A549 (cell line): ENCODE data around the gene PHB1. TPM values are rescaled to one million over a fixed set of nuclear protein-coding genes. Genes with fewer than 3 reads are reported as not detected.
A peak's percentile ranks its signal among the peaks of the same experiment; 100 is the strongest.

Experiments
- ATAC-seq, 2 experiments: fragments of 200-7000 bp in 1 of 2; fragments of >200 bp in 1 of 2; cut with Nextera tagmentation in 1 of 2; cut with Tn5 transposase in 1 of 2; 3 replicates each; pipeline versions ENCODE4 v1.8.0 to v1.9.1; 2018 to 2020; ENCODE audit warnings: mild to moderate bottlenecking in 1 of 2, moderate library complexity in 1 of 2
- CTCF ChIA-PET: fragments of 300-600 bp; sonication (Branson Sonifier 250); formaldehyde crosslinking; extraction: SDS; loops from one replicate; lab custom pipeline; 2021; ENCODE audit warnings: antibody characterized with exemption, inconsistent platforms; lab: Yijun Ruan, JAX
- POLR2A ChIA-PET: fragments of 350-600 bp; formaldehyde crosslinking; extraction: SDS; loops from one replicate; lab custom pipeline; 2021; ENCODE audit warnings: antibody characterized with exemption, inconsistent platforms; lab: Yijun Ruan, JAX
- DNase-seq, 2 experiments: peaks; one replicate each; pipeline versions ENCODE4 v3.0.0 to v3.0.0-alpha.2; 2011 to 2016; ENCODE audit warnings: low read depth in 1 of 2, low spot score in 1 of 2
- FAIRE-seq: peaks from 2 replicates; lab custom pipeline; 2011; peaks lifted over from hg19 to GRCh38; lab: Jason Lieb, UNC
- H3K27ac ChIP-seq, 2 experiments: fragments of >200 bp; sonication (Bioruptor Twin); formaldehyde crosslinking; 3 replicates each; pipeline ENCODE4 v1.5.1; 2016 to 2017
- H3K4me1 ChIP-seq: fragments of >200 bp; sonication (Bioruptor Twin); formaldehyde crosslinking; 3 replicates; pipeline ENCODE4 v1.6.1; 2016
- H3K4me2 ChIP-seq: fragments of >200 bp; sonication (Bioruptor Twin); formaldehyde crosslinking; 3 replicates; pipeline ENCODE4 v1.6.1; 2016
- H3K4me3 ChIP-seq: fragments of >200 bp; sonication (Bioruptor Twin); formaldehyde crosslinking; 3 replicates; pipeline ENCODE4 v1.5.1; 2016
- H3K9me3 ChIP-seq: fragments of >200 bp; sonication (Bioruptor Twin); formaldehyde crosslinking; 3 replicates; pipeline ENCODE4 v1.6.1; 2016
- BHLHE40 ChIP-seq: IDR thresholded peaks from 2 replicates; pipeline ENCODE4 v1.6.1; 2012; ENCODE audit warnings: low read depth, low read length, inconsistent platforms
- CEBPB ChIP-seq, 2 experiments: fragments of >200 bp in 1 of 2; sonication (Bioruptor Twin) in 1 of 2; formaldehyde crosslinking in 1 of 2; IDR thresholded peaks; 2 replicates each; pipeline ENCODE4 v1.6.1; 2012 to 2016
- CHD4 ChIP-seq: fragments of 200-600 bp; sonication (generic); IDR thresholded peaks from 2 replicates; pipeline ENCODE4 v1.6.1; 2016; ENCODE audit warnings: antibody characterized with exemption, mild to moderate bottlenecking, borderline replicate concordance
- EHF ChIP-seq: fragments of 250-450 bp; sonication (Bioruptor Pico); IDR thresholded peaks from 2 replicates; pipeline ENCODE4 v1.5.0; 2020; ENCODE audit warnings: mild to moderate bottlenecking
- EHMT2 ChIP-seq: fragments of 200-600 bp; sonication (generic); IDR thresholded peaks from 2 replicates; pipeline ENCODE4 v1.6.1; 2016; ENCODE audit warnings: antibody characterized with exemption, low read depth, mild to moderate bottlenecking, moderate library complexity
- EP300 ChIP-seq, 2 experiments: fragments of >200 bp; sonication (Bioruptor Twin); formaldehyde crosslinking; IDR thresholded peaks; 2 replicates in 1 of 2; 3 replicates in 1 of 2; pipeline ENCODE4 v1.6.1; 2016 to 2017
- FOSB ChIP-seq: fragments of 250-450 bp; sonication (Bioruptor Pico); IDR thresholded peaks from 2 replicates; pipeline ENCODE4 v1.5.0; 2020; ENCODE audit warnings: mild to moderate bottlenecking, moderate library complexity
- HOXA7 ChIP-seq: fragments of 250-450 bp; sonication (Bioruptor Pico); IDR thresholded peaks from 2 replicates; pipeline ENCODE4 v1.5.0; 2020; ENCODE audit warnings: mild to moderate bottlenecking, moderate library complexity
- HOXB5 ChIP-seq: fragments of 250-450 bp; sonication (Bioruptor Pico); IDR thresholded peaks from 2 replicates; pipeline ENCODE4 v1.5.0; 2020; ENCODE audit warnings: mild to moderate bottlenecking, moderate library complexity
- JUN ChIP-seq, 2 experiments: fragments of >200 bp; sonication (Bioruptor Twin); formaldehyde crosslinking; IDR thresholded peaks; 2 replicates in 1 of 2; 3 replicates in 1 of 2; pipeline ENCODE4 v1.6.1; 2016 to 2017
- KDM5A ChIP-seq: fragments of 200-600 bp; sonication (generic); IDR thresholded peaks from 2 replicates; pipeline ENCODE4 v1.6.1; 2016; ENCODE audit warnings: antibody characterized with exemption, mild to moderate bottlenecking
- NFE2L2 ChIP-seq: fragments of 150-350 bp; conservative IDR thresholded peaks from 2 replicates; pipeline ENCODE4 v1.6.1; 2014; ENCODE audit warnings: low read length
- NR3C1 ChIP-seq: fragments of >200 bp; sonication (Bioruptor Twin); formaldehyde crosslinking; IDR thresholded peaks from 3 replicates; pipeline ENCODE4 v1.6.1; 2017
- PHF8 ChIP-seq: fragments of 200-600 bp; sonication (generic); IDR thresholded peaks from 2 replicates; pipeline ENCODE4 v1.6.1; 2016; ENCODE audit warnings: low read depth, mild to moderate bottlenecking, antibody characterized with exemption, moderate library complexity, borderline replicate concordance
- POLR2A ChIP-seq: IDR thresholded peaks from 2 replicates; pipeline ENCODE4 v1.6.1; 2012; ENCODE audit warnings: mild to moderate bottlenecking, low read length
- RAD21 ChIP-seq, 2 experiments: fragments of >200 bp in 1 of 2; sonication (Bioruptor Twin) in 1 of 2; formaldehyde crosslinking in 1 of 2; IDR thresholded peaks in 1 of 2; conservative IDR thresholded peaks in 1 of 2; 2 replicates in 1 of 2; 3 replicates in 1 of 2; pipeline ENCODE4 v1.6.1; 2012 to 2018; ENCODE audit warnings: inconsistent platforms in 1 of 2
- REST ChIP-seq: fragments of 200-600 bp; sonication (generic); IDR thresholded peaks from 2 replicates; pipeline ENCODE4 v1.6.1; 2016; ENCODE audit warnings: antibody characterized with exemption, mild to moderate bottlenecking, moderate library complexity
- TFCP2L1 ChIP-seq: fragments of 250-450 bp; sonication (Bioruptor Pico); IDR thresholded peaks from 2 replicates; pipeline ENCODE4 v1.5.0; 2021; ENCODE audit warnings: mild to moderate bottlenecking
- ZFP36 ChIP-seq: fragments of 450-650 bp; IDR thresholded peaks from 2 replicates; pipeline ENCODE4 v1.6.1; 2014; ENCODE audit warnings: borderline replicate concordance; ENCODE audit not compliant: partially characterized antibody
- ZNF302 ChIP-seq: fragments of 250-450 bp; sonication (Bioruptor Pico); IDR thresholded peaks from 2 replicates; pipeline ENCODE4 v1.9.0; 2021; ENCODE audit warnings: inconsistent platforms, mild to moderate bottlenecking, moderate library complexity
- WGBS: methylation state at CpG from one replicate; pipeline ENCODE4 v1.1.6; 2017; ENCODE audit errors: missing lambda C conversion rate; 5-methylcytosine and 5-hydroxymethylcytosine counted together
- polyA plus RNA-seq, 4 experiments: library from polyadenylated mRNA; depleted of rRNA in 3 of 4; stranded (reverse); fragments of >200 nt; fragmentation: RNase III in 1 of 4; extraction: RNeasy Plus Mini Kit Qiagen cat#74134 plus additional on column Dnase treatment in 1 of 4; gene quantifications; 2 replicates in 3 of 4; 3 replicates in 1 of 4; pipeline ENCODE4 v1.2.3, GENCODE V29; 2011 to 2017
- TF ChIP-seq, protein P1 (sequence below): fragments of >200 bp; sonication (Bioruptor Twin); formaldehyde crosslinking; IDR thresholded peaks from 3 replicates; pipeline ENCODE4 v1.6.1; 2016
- TF ChIP-seq, protein P2 (sequence below): fragments of >200 bp; sonication (Bioruptor Twin); formaldehyde crosslinking; IDR thresholded peaks from 2 replicates; pipeline ENCODE4 v1.6.1; 2016
- TF ChIP-seq, protein P3 (sequence below): IDR thresholded peaks from 2 replicates; pipeline ENCODE4 v1.6.1; 2012

Gene PHB1
- polyA plus RNA-seq, 2 of the 4 experiments (the other 2 are of a cell fraction), result 432 to 480 TPM

- TF ChIP-seq TFCP2L1 (CRISPR knock-in tag) (no peak), EP300 (IDR thresholded peaks at IDR 0.05) (no peak; a peak in 1 of 5 replicates), JUN (IDR thresholded peaks at IDR 0.05) (peak; percentile 54 to 88; a peak in 4 of 5 replicates), HOXB5 (CRISPR knock-in tag) (0 out of 2 replicates have a peak, but pooled peaks have one; percentile 23), CHD4 (no peak), REST (peak; percentile 32; the same call in 1 of the 2 replicates), EHMT2 (no peak), BHLHE40 (no peak), EHF (CRISPR knock-in tag) (no peak)
- TF ChIP-seq, protein P1, sequence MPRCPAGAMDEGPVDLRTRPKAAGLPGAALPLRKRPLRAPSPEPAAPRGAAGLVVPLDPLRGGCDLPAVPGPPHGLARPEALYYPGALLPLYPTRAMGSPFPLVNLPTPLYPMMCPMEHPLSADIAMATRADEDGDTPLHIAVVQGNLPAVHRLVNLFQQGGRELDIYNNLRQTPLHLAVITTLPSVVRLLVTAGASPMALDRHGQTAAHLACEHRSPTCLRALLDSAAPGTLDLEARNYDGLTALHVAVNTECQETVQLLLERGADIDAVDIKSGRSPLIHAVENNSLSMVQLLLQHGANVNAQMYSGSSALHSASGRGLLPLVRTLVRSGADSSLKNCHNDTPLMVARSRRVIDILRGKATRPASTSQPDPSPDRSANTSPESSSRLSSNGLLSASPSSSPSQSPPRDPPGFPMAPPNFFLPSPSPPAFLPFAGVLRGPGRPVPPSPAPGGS, result no peak
- TF ChIP-seq, protein P2, sequence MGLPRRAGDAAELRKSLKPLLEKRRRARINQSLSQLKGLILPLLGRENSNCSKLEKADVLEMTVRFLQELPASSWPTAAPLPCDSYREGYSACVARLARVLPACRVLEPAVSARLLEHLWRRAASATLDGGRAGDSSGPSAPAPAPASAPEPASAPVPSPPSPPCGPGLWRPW, result no peak
Observed at GRCh38 chr17:49361902-49362722, 52.6 kb downstream of the PHB1 start, which contains the start of gene ZNF652 (continued).

DNA sequence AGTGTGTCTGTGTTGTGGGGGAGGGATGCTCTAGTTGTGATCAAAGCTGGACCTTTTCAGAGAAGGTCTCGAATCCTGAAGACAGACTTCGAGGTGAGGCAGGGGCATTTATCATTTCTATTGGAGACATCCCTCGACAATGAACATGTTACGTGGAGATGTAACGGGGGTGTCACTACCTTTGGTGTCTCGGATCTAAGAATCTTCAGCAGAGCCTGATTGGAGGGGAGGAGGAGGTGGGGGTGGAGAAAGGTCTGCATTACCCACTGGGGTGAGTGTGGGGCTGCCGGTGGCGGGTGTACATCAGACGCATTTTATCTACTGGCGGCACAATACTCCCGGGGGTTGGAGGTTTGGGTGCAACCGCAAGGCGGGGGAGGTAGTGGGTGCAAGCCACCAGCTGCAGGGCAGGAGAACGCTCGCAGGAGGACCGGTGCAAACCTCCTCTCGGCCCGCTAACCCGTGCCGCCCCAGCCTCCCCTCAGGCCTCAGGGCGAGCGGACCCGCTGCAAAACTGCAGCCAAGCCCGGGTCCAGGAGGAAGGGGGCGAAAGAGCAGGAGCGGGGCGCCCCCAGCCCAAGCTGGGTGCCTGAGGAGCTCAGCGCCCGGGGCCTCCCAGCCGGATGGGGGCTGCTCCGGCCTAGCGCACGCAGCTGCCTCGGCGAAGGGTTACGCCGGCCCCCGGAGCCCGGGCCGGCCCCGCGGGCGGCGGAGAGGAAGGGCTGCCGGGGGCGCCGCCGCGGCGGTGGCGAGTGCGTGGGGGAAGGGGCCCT is 53.4 kb downstream of the PHB1 start:
- DNase-seq (peak; percentile 47 to 59), ATAC-seq (peak; percentile 68 to 69), FAIRE-seq (peak; percentile 72)
- ChIA-PET CTCF (interaction anchor here (1.0 to 3.9 kb wide), 4 partner anchors 8 to 47 kb away, joined by 3 to 26 read pairs (median 6); no protein-coding TSS in a partner anchor), POLR2A (interaction anchor here (1.2 kb wide), 1 partner anchor 20 kb away, joined by 3 read pairs; no protein-coding TSS in a partner anchor)
- no peaks in the 10 kb centered on the region for H3K9me3 ChIP-seq
- 1% methylated on average over 22 of the region's 52 CpGs for WGBS
- H3K27ac ChIP-seq, result peak overlapping the region; percentile 87 to 96
- peaks cover 28% of the 10 kb centered on the region for H3K4me1 ChIP-seq
- TF ChIP-seq CEBPB (IDR thresholded peaks at IDR 0.05) (no peak), FOSB (CRISPR knock-in tag) (no peak), RAD21 (conservative IDR thresholded peaks at IDR 0.05 in 1 of 2, IDR thresholded peaks at IDR 0.05 in 1 of 2) (no peak), HOXA7 (CRISPR knock-in tag) (no peak), EHF (CRISPR knock-in tag) (no peak), PHF8 (peak; percentile 63; the same call in 1 of the 2 replicates), CHD4 (no peak), POLR2A (peak; percentile 30; the same call in 1 of the 2 replicates), KDM5A (no peak), NFE2L2 (no peak), NR3C1 (no peak), ZFP36 (no peak), ZNF302 (no peak)
- TF ChIP-seq, protein P3, sequence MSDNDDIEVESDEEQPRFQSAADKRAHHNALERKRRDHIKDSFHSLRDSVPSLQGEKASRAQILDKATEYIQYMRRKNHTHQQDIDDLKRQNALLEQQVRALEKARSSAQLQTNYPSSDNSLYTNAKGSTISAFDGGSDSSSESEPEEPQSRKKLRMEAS, result peak; percentile 21; the same call in 1 of the 2 replicates
- TF ChIP-seq, all 56 proteins: peak for 3
- Histone ChIP-seq H3K4me2 (peak overlapping the region; percentile 90), H3K4me3 (peak overlapping the region; percentile 94)
